ENCODE data around the gene CAPN10. TPM values are rescaled to one million over a fixed set of nuclear protein-coding genes. Genes with fewer than 3 reads are reported as not detected.

CAPN10 gene
- total RNA-seq, 1 donor from 2014 or later: 67.1 TPM

GRCh38 chr2:240567872-240568677 is 18.5 kb upstream of the CAPN10 start, which contains the start of gene RNPEPL1:
Gene RNPEPL1 (plus strand): TSS chr2:240568484. CDS start chr2:240568587, 103 bp downstream.
- Mint-ChIP-seq H3K4me3 (ENCODE audit: unreplicated experiment) (peak within 1 kb of the TSS; percentile 89), H3K9me3 (ENCODE audit: unreplicated experiment) (peaks cover 6% of the 10 kb centered on the region), H3K27me3 (ENCODE audit: unreplicated experiment) (peaks cover 16% of the 10 kb centered on the region), H3K36me3 (ENCODE audit: unreplicated experiment) (peaks cover 4% of the 10 kb centered on the region), H3K27ac (ENCODE audit: unreplicated experiment) (peak within 1 kb of the TSS; percentile 73), H3K4me1 (ENCODE audit: low read depth, unreplicated experiment) (peaks cover 4% of the 10 kb centered on the region)
- TF ChIP-seq CTCF (IDR thresholded peaks at IDR 0.05; ENCODE audit: partially characterized antibody, unreplicated experiment): no peak
- peak; percentile 50 for DNase-seq

GRCh38 chr2:240568678-240569522 is 17.6 kb upstream of the CAPN10 start:
- Mint-ChIP-seq H3K27me3 (ENCODE audit: unreplicated experiment) (peaks cover 16% of the 10 kb centered on the region), H3K36me3 (ENCODE audit: unreplicated experiment) (no peaks in the 10 kb centered on the region), H3K4me1 (ENCODE audit: low read depth, unreplicated experiment) (peaks cover 4% of the 10 kb centered on the region), H3K9me3 (ENCODE audit: unreplicated experiment) (peaks cover 6% of the 10 kb centered on the region), H3K27ac (ENCODE audit: unreplicated experiment) (no peak overlapping the region), H3K4me3 (ENCODE audit: unreplicated experiment) (peak overlapping the region; percentile 74)
- DNase-seq: peak; percentile 46
- no peak for TF ChIP-seq CTCF (IDR thresholded peaks at IDR 0.05; ENCODE audit: partially characterized antibody, unreplicated experiment)

GRCh38 chr2:240569523-240569997 is 17.0 kb upstream of the CAPN10 start:
- no peak for DNase-seq
- Mint-ChIP-seq H3K4me1 (ENCODE audit: low read depth, unreplicated experiment) (peaks cover 4% of the 10 kb centered on the region), H3K9me3 (ENCODE audit: unreplicated experiment) (peaks cover 3% of the 10 kb centered on the region), H3K27me3 (ENCODE audit: unreplicated experiment) (peaks cover 16% of the 10 kb centered on the region), H3K27ac (ENCODE audit: unreplicated experiment) (no peak overlapping the region), H3K36me3 (ENCODE audit: unreplicated experiment) (no peaks in the 10 kb centered on the region), H3K4me3 (ENCODE audit: unreplicated experiment) (peak overlapping the region; percentile 74)
- TF ChIP-seq CTCF (IDR thresholded peaks at IDR 0.05; ENCODE audit: partially characterized antibody, unreplicated experiment): no peak

- no peak for TF ChIP-seq CTCF (IDR thresholded peaks at IDR 0.05; ENCODE audit: partially characterized antibody, unreplicated experiment)
- DNase-seq: peak; percentile 13
- no peaks in the 10 kb centered on the region for H3K36me3 Mint-ChIP-seq (ENCODE audit: unreplicated experiment)
- H3K9me3 Mint-ChIP-seq (ENCODE audit: unreplicated experiment): peaks cover 3% of the 10 kb centered on the region
- peaks cover 4% of the 10 kb centered on the region for H3K4me1 Mint-ChIP-seq (ENCODE audit: low read depth, unreplicated experiment)
- H3K27ac Mint-ChIP-seq (ENCODE audit: unreplicated experiment): no peak overlapping the region
- no peak overlapping the region for H3K4me3 Mint-ChIP-seq (ENCODE audit: unreplicated experiment)
- H3K27me3 Mint-ChIP-seq (ENCODE audit: unreplicated experiment): peaks cover 14% of the 10 kb centered on the region
Measured at GRCh38 chr2:240569998-240570530, 16.5 kb upstream of the CAPN10 start.

All from glutamatergic neuron (in vitro differentiated cells).